Measurements from ENCODE around the gene ZFYVE21.

GRCh38 chr14:103706551-103707328 is 8.9 kb upstream of the ZFYVE21 start:
- TF ChIP-seq CTCF (conservative IDR thresholded peaks at IDR 0.05; ENCODE audit: low read length) (no peak), EZH2phosphoT487 (IDR thresholded peaks at IDR 0.05; ENCODE audit: borderline replicate concordance, low read depth, low read length) (no peak)
